ENCODE measurements around the gene PPM1K. TPM values are rescaled to one million over a fixed set of nuclear protein-coding genes. Genes with fewer than 3 reads are reported as not detected.

The PPM1K gene
- total and polyA plus RNA-seq, 2 donors (not counting 3 experiments of a cell fraction or from before 2014, with no cell fraction given) = 4.0 to 8.6 TPM

DNA sequence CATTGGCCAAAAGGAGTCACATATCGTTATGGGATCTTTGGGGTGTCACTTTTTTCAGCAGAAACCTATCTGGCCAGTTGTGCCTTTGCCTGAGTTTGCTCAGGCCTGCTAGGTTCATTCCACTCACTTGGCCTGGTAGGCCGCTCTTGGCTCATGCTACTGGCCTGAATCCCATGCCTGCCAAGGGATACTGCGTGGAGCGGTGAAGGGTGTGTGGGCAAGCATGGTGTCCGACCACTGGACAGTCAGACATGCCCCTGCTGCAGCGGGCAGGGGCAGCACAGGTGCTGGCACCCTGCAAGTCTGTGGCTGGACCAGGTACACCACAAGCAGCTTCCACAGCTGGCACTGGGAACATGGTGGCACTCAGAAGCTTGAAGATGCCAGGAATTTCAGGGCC lies 11.3 kb upstream of the PPM1K start:
- Histone ChIP-seq H4K20me1 (replicated peaks; ENCODE audit: control insufficient read depth, extremely low read depth, insufficient read depth, low read length) (no peaks in the 10 kb centered on the region), H3K9me3 (replicated peaks; ENCODE audit: control insufficient read depth, insufficient read depth, low read length) (no peaks in the 10 kb centered on the region), H3K36me3 (ENCODE audit: control insufficient read depth in 2 of 2, extremely low read depth in 1 of 2, insufficient read depth in 2 of 2, low read length in 2 of 2) (no peaks in the 10 kb centered on the region), H3K9ac (replicated peaks; ENCODE audit: extremely low read depth, insufficient read depth, low read length) (no peak overlapping the region), H3K4me2 (ENCODE audit: insufficient read depth, low read length) (no peak overlapping the region), H3K9me1 (replicated peaks; ENCODE audit: control insufficient read depth, extremely low read depth, insufficient read depth, low read length) (no peaks in the 10 kb centered on the region), H3K27me3 (ENCODE audit: control insufficient read depth in 2 of 2, insufficient read depth in 2 of 2, low read length in 2 of 2) (no peaks in the 10 kb centered on the region), H3K79me2 (ENCODE audit: control insufficient read depth, insufficient read depth, low read length) (no peaks in the 10 kb centered on the region), H2AFZ (ENCODE audit: low read depth, low read length) (no peak overlapping the region), H3K4me3 (replicated peaks in 1 of 3; ENCODE audit: insufficient read depth in 1 of 3, low read depth in 1 of 3, low read length in 3 of 3) (no peak overlapping the region), H3K4me1 (ENCODE audit: control insufficient read depth, extremely low read depth, insufficient read depth, low read length) (no peaks in the 10 kb centered on the region), H3K27ac (ENCODE audit: insufficient read depth, low read depth, low read length) (no peak overlapping the region)
- BruUV-seq (replicated peaks) = no TSS peak
- FAIRE-seq (no peak), DNase-seq (ENCODE audit: low read depth, low spot score) (no peak)
- CTCF ChIA-PET = no interaction called here
- dilution Hi-C loops (cut with MboI; ENCODE audit: extremely low pct_ligation_motif_present, low sequenced_read_pairs) = no loop called here
- POLR2A ChIA-PET = no interaction called here
- TF ChIP-seq JUN (IDR thresholded peaks at IDR 0.05; ENCODE audit: borderline replicate concordance, insufficient read depth, insufficient read length, low read depth) (no peak), POLR2AphosphoS5 (IDR thresholded peaks at IDR 0.05; ENCODE audit: insufficient read depth, low read depth, low read length) (no peak), FOS (IDR thresholded peaks at IDR 0.05; ENCODE audit: borderline replicate concordance, insufficient read depth, low read length) (no peak)
- TF ChIP-seq, protein P1, sequence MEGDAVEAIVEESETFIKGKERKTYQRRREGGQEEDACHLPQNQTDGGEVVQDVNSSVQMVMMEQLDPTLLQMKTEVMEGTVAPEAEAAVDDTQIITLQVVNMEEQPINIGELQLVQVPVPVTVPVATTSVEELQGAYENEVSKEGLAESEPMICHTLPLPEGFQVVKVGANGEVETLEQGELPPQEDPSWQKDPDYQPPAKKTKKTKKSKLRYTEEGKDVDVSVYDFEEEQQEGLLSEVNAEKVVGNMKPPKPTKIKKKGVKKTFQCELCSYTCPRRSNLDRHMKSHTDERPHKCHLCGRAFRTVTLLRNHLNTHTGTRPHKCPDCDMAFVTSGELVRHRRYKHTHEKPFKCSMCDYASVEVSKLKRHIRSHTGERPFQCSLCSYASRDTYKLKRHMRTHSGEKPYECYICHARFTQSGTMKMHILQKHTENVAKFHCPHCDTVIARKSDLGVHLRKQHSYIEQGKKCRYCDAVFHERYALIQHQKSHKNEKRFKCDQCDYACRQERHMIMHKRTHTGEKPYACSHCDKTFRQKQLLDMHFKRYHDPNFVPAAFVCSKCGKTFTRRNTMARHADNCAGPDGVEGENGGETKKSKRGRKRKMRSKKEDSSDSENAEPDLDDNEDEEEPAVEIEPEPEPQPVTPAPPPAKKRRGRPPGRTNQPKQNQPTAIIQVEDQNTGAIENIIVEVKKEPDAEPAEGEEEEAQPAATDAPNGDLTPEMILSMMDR (IDR thresholded peaks at IDR 0.05; ENCODE audit: extremely low read depth in 1 of 2, insufficient read depth in 1 of 2, low read depth in 1 of 2, low read length in 2 of 2) = no peak
- intact Hi-C loops (cut with micrococcal nuclease) = no loop called here

DNA sequence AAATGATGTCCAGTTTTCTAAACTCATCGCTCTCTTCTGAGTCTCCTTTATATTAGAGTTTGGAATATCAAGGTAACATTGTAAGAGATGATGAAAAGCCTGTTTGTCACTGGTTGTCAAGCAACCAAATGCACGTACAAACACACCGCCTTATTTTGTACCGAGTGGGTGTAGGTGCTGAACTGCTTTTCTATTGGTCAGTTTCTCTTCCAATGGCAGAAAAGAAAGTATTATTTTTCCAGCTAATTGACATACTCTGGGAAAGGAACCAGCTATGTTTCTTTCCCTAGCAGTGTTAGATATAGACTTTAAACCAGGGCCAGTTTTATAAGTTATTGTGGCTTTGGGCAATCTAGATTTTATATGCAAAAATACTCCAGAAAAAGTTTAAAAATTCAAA lies 6.6 kb upstream of the PPM1K start:
- FAIRE-seq = peak; percentile 35
- ChIA-PET POLR2A (no interaction called here), CTCF (no interaction called here)
- Histone ChIP-seq H2AFZ (ENCODE audit: low read depth, low read length) (no peak overlapping the region), H3K4me2 (ENCODE audit: insufficient read depth, low read length) (no peak overlapping the region), H3K4me3 (replicated peaks in 1 of 3; ENCODE audit: insufficient read depth in 1 of 3, low read depth in 1 of 3, low read length in 3 of 3) (no peak overlapping the region), H3K27me3 (ENCODE audit: control insufficient read depth in 2 of 2, insufficient read depth in 2 of 2, low read length in 2 of 2) (no peaks in the 10 kb centered on the region), H3K9ac (replicated peaks; ENCODE audit: extremely low read depth, insufficient read depth, low read length) (no peak overlapping the region), H3K9me3 (replicated peaks; ENCODE audit: control insufficient read depth, insufficient read depth, low read length) (no peaks in the 10 kb centered on the region), H3K36me3 (ENCODE audit: control insufficient read depth in 2 of 2, extremely low read depth in 1 of 2, insufficient read depth in 2 of 2, low read length in 2 of 2) (no peaks in the 10 kb centered on the region), H3K4me1 (ENCODE audit: control insufficient read depth, extremely low read depth, insufficient read depth, low read length) (no peaks in the 10 kb centered on the region), H4K20me1 (replicated peaks; ENCODE audit: control insufficient read depth, extremely low read depth, insufficient read depth, low read length) (no peaks in the 10 kb centered on the region), H3K9me1 (replicated peaks; ENCODE audit: control insufficient read depth, extremely low read depth, insufficient read depth, low read length) (no peaks in the 10 kb centered on the region), H3K79me2 (ENCODE audit: control insufficient read depth, insufficient read depth, low read length) (no peaks in the 10 kb centered on the region), H3K27ac (ENCODE audit: insufficient read depth, low read depth, low read length) (no peak overlapping the region)
- no peak for DNase-seq (ENCODE audit: low read depth, low spot score)
- intact Hi-C loops (cut with micrococcal nuclease) = no loop called here
- TF ChIP-seq JUN (IDR thresholded peaks at IDR 0.05; ENCODE audit: borderline replicate concordance, insufficient read depth, insufficient read length, low read depth) (no peak), POLR2A (IDR thresholded peaks at IDR 0.05; ENCODE audit: low read depth, low read length) (no peak), GATA2 (IDR thresholded peaks at IDR 0.05; ENCODE audit: insufficient read depth, insufficient read length, low read depth, low read length) (no peak), MYC (IDR thresholded peaks at IDR 0.05; ENCODE audit: low read depth, low read length) (no peak), POLR2AphosphoS5 (IDR thresholded peaks at IDR 0.05; ENCODE audit: insufficient read depth, low read depth, low read length) (no peak), FOS (IDR thresholded peaks at IDR 0.05; ENCODE audit: borderline replicate concordance, insufficient read depth, low read length) (no peak), EZH2 (IDR thresholded peaks at IDR 0.05; ENCODE audit: borderline replicate concordance, low read depth, low read length, severe bottlenecking) (no peak)
- TF ChIP-seq, protein P2, sequence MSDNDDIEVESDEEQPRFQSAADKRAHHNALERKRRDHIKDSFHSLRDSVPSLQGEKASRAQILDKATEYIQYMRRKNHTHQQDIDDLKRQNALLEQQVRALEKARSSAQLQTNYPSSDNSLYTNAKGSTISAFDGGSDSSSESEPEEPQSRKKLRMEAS (IDR thresholded peaks at IDR 0.05; ENCODE audit: insufficient read depth, insufficient read length) = no peak
- TF ChIP-seq, protein P1 (IDR thresholded peaks at IDR 0.05; ENCODE audit: extremely low read depth in 1 of 2, insufficient read depth in 1 of 2, low read depth in 1 of 2, low read length in 2 of 2) = no peak
- dilution Hi-C loops (cut with MboI; ENCODE audit: extremely low pct_ligation_motif_present, low sequenced_read_pairs) = no loop called here
- BruUV-seq (replicated peaks) = no TSS peak
